ENCODE data around the gene SLC15A1.

GRCh38 chr13:98797456-98797855 lies 45.0 kb upstream of the SLC15A1 start:
- TF ChIP-seq CTCF (IDR thresholded peaks at IDR 0.05), result no peak
- no peak for TF ChIP-seq EP300 (IDR thresholded peaks at IDR 0.05)
- no peak for TF ChIP-seq POLR2A (IDR thresholded peaks at IDR 0.05)
- TF ChIP-seq POLR2AphosphoS5 (IDR thresholded peaks at IDR 0.05), result no peak
